Amygdala (tissue), 56 donors: ENCODE results near the gene PTK7.
A peak's percentile ranks its signal among the peaks of the same experiment; 100 is the strongest.

Source experiments
- DNase-seq, 56 donors: peaks; one replicate each; lab custom pipeline; 2025; lab: John Stamatoyannopoulos, UW

Gene PTK7

GRCh38 chr6:43174263-43175112 lies 98.4 kb downstream of the PTK7 start:
- DNase-seq: peak; percentile 55 to 98 (median 95)

- DNase-seq: no peak
These were observed 99.7 kb downstream of the PTK7 start for GRCh38 chr6:43175676-43176422.

- no peak for DNase-seq
These were observed 100.3 kb downstream of the PTK7 start for GRCh38 chr6:43176423-43176786.

GRCh38 chr6:43178150-43178549 lies 102.0 kb downstream of the PTK7 start:
- DNase-seq: peak in 1 of 56 donors; percentile 7

GRCh38 chr6:43178951-43179830 lies 103.1 kb downstream of the PTK7 start:
- DNase-seq: no peak

- DNase-seq: no peak
These were observed 103.9 kb downstream of the PTK7 start for GRCh38 chr6:43180058-43180457.

- DNase-seq: no peak
These were observed 104.9 kb downstream of the PTK7 start for GRCh38 chr6:43180985-43181384.

- no peak for DNase-seq
These were observed 105.5 kb downstream of the PTK7 start for GRCh38 chr6:43181621-43181941.

GRCh38 chr6:43181942-43182860 lies 106.1 kb downstream of the PTK7 start, which contains the start of gene CUL9:
CUL9 (plus strand) TSS chr6:43182196; CDS start chr6:43184311, 2,115 bp downstream.
- peak in 55 of 56 donors; percentile 14 to 90 (median 75) for DNase-seq

GRCh38 chr6:43183441-43183840 lies 107.3 kb downstream of the PTK7 start:
- DNase-seq: no peak

- peak in 8 of 56 donors; percentile 7 to 31 (median 16) for DNase-seq
These were observed 108.3 kb downstream of the PTK7 start for GRCh38 chr6:43184268-43184985.

GRCh38 chr6:43185391-43185985 lies 109.4 kb downstream of the PTK7 start:
- no peak for DNase-seq

- DNase-seq: no peak
These were observed 109.9 kb downstream of the PTK7 start for GRCh38 chr6:43186019-43186418.

- no peak for DNase-seq
These were observed 110.6 kb downstream of the PTK7 start for GRCh38 chr6:43186706-43187105.

GRCh38 chr6:43187821-43188220 lies 111.7 kb downstream of the PTK7 start:
- no peak for DNase-seq

GRCh38 chr6:43188426-43188825 lies 112.3 kb downstream of the PTK7 start:
- DNase-seq: no peak

GRCh38 chr6:43189776-43190304 lies 113.7 kb downstream of the PTK7 start:
- no peak for DNase-seq

- no peak for DNase-seq
These were observed 116.8 kb downstream of the PTK7 start for GRCh38 chr6:43192911-43193310.
